ENCODE measurements around the gene NHLH2. TPM values are rescaled to one million over a fixed set of nuclear protein-coding genes. Genes with fewer than 3 reads are reported as not detected.

Gene NHLH2
- total and polyA plus RNA-seq, 7 donors: not detected

- no peak overlapping the region for H3K27ac ChIP-seq
- H3K9me3 ChIP-seq: no peaks in the 10 kb centered on the region
- intact Hi-C loops (cut with DNase I): loop anchor here in 1 of 2 donors (10.0 kb wide), 1 partner anchor 222 kb away; no protein-coding TSS in a partner anchor
- ATAC-seq (no peak), DNase-seq (no peak)
- no peaks in the 10 kb centered on the region for H3K36me3 ChIP-seq (ENCODE audit: insufficient read depth in 1 of 2, low read depth in 1 of 2)
- 47 to 57% (median 49%) methylated on average over 2 of the region's 2 CpGs for WGBS, 3 donors
- no peak overlapping the region for H3K4me3 ChIP-seq
- H3K4me1 ChIP-seq: no peaks in the 10 kb centered on the region
- no peaks in the 10 kb centered on the region for H3K27me3 ChIP-seq (ENCODE audit: insufficient read depth in 3 of 3, low read length in 2 of 3)
- TF ChIP-seq CTCF (IDR thresholded peaks at IDR 0.05): no peak
Observed at GRCh38 chr1:115802416-115802815, 38.5 kb downstream of the NHLH2 start.

- Histone ChIP-seq H3K4me3 (no peak overlapping the region), H3K9me3 (no peaks in the 10 kb centered on the region), H3K4me1 (no peaks in the 10 kb centered on the region), H3K27me3 (ENCODE audit: insufficient read depth in 3 of 3, low read length in 2 of 3) (peaks cover 0 to 17% (median 2%) of the 10 kb centered on the region in 3 donors), H3K27ac (no peak overlapping the region), H3K36me3 (ENCODE audit: insufficient read depth in 1 of 2, low read depth in 1 of 2) (no peaks in the 10 kb centered on the region)
- no peak for DNase-seq
- WGBS, 3 donors: 78 to 81% (median 80%) methylated on average over 4 of the region's 4 CpGs
- ATAC-seq: no peak
- intact Hi-C loops (cut with DNase I): no loop called here
- TF ChIP-seq CTCF (IDR thresholded peaks at IDR 0.05): no peak
Observed at GRCh38 chr1:115797486-115797885, 43.4 kb downstream of the NHLH2 start.

GRCh38 chr1:115796897-115797296 is 44.0 kb downstream of the NHLH2 start:
- DNase-seq (no peak), ATAC-seq (no peak)
- Histone ChIP-seq H3K4me1 (no peaks in the 10 kb centered on the region), H3K4me3 (no peak overlapping the region), H3K36me3 (ENCODE audit: insufficient read depth in 1 of 2, low read depth in 1 of 2) (no peaks in the 10 kb centered on the region), H3K27ac (no peak overlapping the region), H3K9me3 (no peaks in the 10 kb centered on the region), H3K27me3 (ENCODE audit: insufficient read depth in 3 of 3, low read length in 2 of 3) (peaks cover 0 to 17% (median 2%) of the 10 kb centered on the region in 3 donors)
- intact Hi-C loops (cut with DNase I): no loop called here
- 60 to 61% (median 61%) methylated on average over 5 of the region's 5 CpGs for WGBS, 3 donors
- no peak for TF ChIP-seq CTCF (IDR thresholded peaks at IDR 0.05)

- intact Hi-C loops (cut with DNase I): no loop called here
- Histone ChIP-seq H3K4me3 (no peak overlapping the region), H3K36me3 (ENCODE audit: insufficient read depth in 1 of 2, low read depth in 1 of 2) (no peaks in the 10 kb centered on the region), H3K27me3 (ENCODE audit: insufficient read depth in 3 of 3, low read length in 2 of 3) (peaks cover 0 to 17% (median 2%) of the 10 kb centered on the region in 3 donors), H3K9me3 (no peaks in the 10 kb centered on the region), H3K27ac (no peak overlapping the region), H3K4me1 (no peaks in the 10 kb centered on the region)
- TF ChIP-seq CTCF (IDR thresholded peaks at IDR 0.05): no peak
- WGBS, 3 donors: 81 to 84% (median 84%) methylated on average over 6 of the region's 6 CpGs
- DNase-seq (no peak), ATAC-seq (no peak)
Observed at GRCh38 chr1:115796036-115796435, 44.9 kb downstream of the NHLH2 start.

GRCh38 chr1:115794976-115795639 is 45.8 kb downstream of the NHLH2 start:
- no peaks in the 10 kb centered on the region for H3K9me3 ChIP-seq
- H3K4me3 ChIP-seq: no peak overlapping the region
- H3K27me3 ChIP-seq (ENCODE audit: insufficient read depth in 3 of 3, low read length in 2 of 3): peaks cover 0 to 17% (median 2%) of the 10 kb centered on the region in 3 donors
- no peak for DNase-seq
- no peaks in the 10 kb centered on the region for H3K36me3 ChIP-seq (ENCODE audit: insufficient read depth in 1 of 2, low read depth in 1 of 2)
- TF ChIP-seq CTCF (IDR thresholded peaks at IDR 0.05): no peak
- H3K27ac ChIP-seq: no peak overlapping the region
- intact Hi-C loops (cut with DNase I): no loop called here
- H3K4me1 ChIP-seq: no peaks in the 10 kb centered on the region
- WGBS, 3 donors: 64 to 66% (median 65%) methylated on average over 4 of the region's 4 CpGs
- no peak for ATAC-seq
